Activated CD8-positive, alpha-beta memory T cell treated with anti-CD3 and anti-CD28 coated beads for 24 hours (primary cell): ENCODE measurements around the gene SLC22A12.

ENCODE experiments used
- DNase-seq: peaks from one replicate; pipeline ENCODE4 v3.0.0-alpha.2; 2020

The SLC22A12 gene

GRCh38 chr11:64629103-64629502 is 38.1 kb downstream of the SLC22A12 start:
- no peak for DNase-seq

DNA sequence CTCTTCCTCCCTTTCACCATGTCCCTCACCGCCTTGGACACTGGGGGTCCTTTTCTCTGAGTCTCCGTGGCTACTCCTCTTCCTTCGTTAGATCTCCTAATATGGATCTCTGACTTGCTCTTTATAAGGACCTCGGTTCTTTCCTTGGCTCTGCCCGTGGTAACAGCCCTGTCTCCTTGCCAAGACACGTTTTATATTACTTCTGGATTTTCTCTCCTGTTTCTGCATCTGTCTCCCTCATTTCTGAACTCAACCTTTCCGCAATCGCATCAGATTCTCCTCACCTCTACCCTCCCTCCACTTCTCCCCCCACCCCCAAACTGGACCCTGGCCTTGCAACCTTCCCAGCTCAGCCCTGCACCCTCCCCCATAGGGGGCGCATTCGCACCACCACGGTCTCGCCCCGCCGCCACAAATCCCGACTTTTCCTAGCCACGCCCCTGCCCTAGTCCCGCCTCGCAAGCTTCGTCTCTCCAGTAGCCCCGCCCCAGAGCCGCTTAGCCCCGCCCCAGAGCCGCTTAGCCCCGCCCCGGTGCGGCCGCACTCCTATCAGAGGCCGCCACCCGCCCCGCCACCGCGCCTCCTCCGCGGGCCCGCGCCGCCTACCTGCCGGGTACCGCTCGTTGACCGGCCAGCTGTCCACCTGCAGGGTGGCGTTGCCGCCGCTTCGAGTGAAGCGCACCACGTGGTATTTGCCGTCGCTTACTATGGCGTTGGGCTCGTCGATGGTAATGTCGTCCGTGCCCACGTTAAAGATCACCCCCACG is 39.0 kb downstream of the SLC22A12 start:
- no peak for DNase-seq

- no peak for DNase-seq
These were observed 40.7 kb downstream of the SLC22A12 start for GRCh38 chr11:64631675-64632074.

GRCh38 chr11:64632237-64632636 is 41.2 kb downstream of the SLC22A12 start:
- no peak for DNase-seq

- DNase-seq: no peak
These were observed 41.6 kb downstream of the SLC22A12 start for GRCh38 chr11:64632654-64633053.

GRCh38 chr11:64633555-64634159 is 42.6 kb downstream of the SLC22A12 start:
- no peak for DNase-seq

DNA sequence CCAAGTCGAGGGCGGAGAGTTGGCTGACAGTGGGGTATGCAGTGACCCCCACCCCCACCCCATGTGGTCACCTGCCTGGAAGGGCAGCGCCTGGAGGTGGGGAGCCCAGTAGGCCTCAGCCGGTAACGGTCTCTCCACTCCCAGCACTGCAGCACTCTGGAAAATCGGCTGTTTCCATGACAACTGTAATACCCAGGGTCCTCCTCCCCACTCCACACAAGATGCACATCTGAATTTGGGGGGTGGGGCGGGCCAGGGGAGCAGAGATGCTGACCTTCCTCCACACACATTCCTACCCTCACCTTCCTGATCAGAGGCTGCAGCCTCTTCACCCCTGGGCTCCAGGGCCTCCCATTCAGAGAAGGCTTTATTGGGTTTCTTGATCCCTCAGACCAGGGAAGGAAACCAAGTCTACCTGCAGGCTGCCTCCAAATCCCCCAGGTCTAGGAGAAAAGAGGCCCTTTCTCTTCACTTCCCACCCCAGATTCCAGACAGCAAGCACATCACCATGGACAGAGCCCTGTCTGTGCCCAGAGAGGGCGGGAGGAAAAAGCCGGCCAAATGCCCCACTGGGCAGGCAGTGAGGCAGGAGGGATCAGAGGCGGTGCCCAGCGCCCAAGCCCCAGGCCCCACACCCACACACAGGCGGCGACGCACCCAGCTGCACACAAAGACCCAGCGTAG is 46.5 kb downstream of the SLC22A12 start:
- no peak for DNase-seq

DNA sequence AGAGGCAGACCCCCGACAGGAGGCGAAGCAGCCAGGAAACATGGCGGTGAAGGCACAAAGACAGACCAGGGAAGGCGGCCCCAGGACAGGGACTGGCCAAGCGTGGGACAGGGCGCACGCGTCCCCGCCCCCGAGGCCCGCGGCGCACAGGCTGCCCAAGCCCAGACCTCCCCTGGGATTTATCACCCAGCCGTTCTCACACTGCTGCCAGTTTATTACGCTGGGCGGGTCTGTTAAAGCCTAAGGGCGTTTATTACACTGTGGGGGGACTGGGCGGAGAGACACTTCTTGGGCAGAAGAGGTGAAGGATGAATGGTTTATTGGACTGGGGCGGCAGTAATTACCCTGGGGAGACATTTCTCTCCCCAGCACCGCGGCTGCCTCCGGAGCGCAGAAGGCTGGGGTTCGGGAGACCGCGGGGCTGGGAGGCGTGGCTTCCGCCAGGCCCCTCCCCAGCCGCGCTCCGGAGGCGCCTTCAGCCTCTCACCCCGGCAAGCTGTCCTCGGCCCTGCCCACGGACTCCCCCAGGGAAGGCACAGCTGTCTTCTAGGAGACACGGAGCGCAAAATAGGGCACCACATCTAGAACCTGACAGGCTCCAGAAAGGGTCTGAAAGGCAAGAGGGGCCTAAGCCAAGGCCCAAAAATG is 47.1 kb downstream of the SLC22A12 start:
- no peak for DNase-seq

DNA sequence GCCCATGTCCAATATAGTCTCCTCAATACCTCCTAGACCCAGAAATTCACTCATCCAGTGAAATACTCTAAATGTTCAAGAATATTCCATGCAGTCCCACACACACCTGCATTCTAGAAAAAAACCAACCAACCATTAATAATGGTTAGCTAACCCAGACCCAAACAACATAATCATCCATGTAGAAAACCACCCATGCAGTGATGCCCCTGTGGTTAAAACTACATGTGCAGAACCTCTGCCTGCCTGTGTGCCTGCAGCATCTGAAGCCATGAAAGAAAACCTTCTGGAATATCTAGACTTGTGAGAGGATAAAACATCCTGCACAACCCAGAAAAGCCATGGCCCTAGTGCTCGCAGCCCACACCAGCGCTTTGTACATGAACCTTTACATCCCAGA is 47.8 kb downstream of the SLC22A12 start:
- no peak for DNase-seq

GRCh38 chr11:64639885-64640284 is 48.9 kb downstream of the SLC22A12 start:
- DNase-seq: no peak

GRCh38 chr11:64641596-64642417 is 50.8 kb downstream of the SLC22A12 start:
- DNase-seq: no peak

DNA sequence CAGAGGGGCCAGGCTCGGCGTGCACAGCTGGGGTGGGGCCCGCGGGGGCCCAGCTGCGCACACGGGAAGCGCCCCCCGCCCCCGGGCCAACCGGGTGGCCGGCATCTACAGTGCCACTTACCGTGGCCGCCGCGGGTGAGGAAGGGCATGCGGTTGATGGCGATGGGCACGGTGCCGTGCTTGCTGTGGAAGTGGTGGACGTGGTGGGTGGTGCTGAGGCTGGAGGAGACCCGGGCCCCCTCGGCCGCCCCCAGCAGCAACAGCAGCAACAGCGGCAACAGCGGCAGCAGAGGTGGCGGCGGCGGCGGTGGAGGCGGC is 51.4 kb downstream of the SLC22A12 start:
- no peak for DNase-seq

DNA sequence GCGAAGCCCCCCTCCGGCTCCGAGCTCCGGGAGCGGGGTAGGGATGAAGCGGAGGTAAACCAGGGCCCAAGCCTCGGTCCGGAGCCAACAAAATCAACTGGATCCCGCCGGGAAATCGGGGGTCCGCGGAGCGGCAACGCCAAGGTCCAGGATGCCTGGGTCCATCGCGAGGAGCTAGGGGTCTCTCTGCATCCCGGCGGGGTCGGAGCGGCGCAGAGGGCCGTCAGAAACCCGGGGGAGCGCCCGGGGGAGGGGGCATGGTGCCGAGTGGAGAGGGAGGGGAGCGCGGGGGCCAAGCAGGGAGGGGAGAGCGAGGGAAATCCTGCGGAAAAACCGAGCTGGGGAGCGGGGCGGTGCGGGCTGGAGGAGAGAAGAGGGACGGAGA is 51.8 kb downstream of the SLC22A12 start:
- no peak for DNase-seq

GRCh38 chr11:64643256-64643881 is 52.3 kb downstream of the SLC22A12 start:
- DNase-seq: no peak

GRCh38 chr11:64643920-64644646 is 53.1 kb downstream of the SLC22A12 start:
- no peak for DNase-seq

DNA sequence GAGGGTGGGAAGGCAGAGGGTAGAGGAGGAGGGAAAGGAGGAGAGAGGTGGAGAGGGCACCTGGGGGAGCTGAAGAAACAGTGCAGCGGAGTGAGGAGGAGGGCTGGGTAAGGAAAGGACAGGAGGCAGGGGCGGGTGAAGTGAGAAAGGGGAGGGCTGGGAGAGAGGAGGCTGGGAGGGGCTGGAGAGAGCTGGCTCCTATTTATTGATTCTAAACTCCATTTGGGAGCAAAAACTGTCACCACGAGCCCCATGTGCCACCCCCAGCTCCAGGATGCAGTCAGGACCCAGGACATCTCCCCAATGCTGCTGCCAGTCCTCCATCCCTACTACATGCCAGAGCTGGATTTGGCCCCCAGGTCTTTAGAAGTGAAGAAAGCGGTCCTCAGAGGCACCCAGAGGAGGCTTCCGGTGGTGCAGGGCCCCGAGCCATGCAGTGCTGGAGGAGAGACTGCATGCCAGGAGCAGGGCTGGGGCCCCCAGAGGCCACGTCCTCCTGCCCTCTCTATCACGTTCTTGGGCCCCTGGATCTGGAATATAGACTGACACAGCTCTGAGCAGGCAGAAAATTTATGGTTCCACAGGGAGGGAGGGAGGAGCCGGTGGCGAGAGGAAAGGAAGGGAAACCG is 53.7 kb downstream of the SLC22A12 start:
- no peak for DNase-seq

DNA sequence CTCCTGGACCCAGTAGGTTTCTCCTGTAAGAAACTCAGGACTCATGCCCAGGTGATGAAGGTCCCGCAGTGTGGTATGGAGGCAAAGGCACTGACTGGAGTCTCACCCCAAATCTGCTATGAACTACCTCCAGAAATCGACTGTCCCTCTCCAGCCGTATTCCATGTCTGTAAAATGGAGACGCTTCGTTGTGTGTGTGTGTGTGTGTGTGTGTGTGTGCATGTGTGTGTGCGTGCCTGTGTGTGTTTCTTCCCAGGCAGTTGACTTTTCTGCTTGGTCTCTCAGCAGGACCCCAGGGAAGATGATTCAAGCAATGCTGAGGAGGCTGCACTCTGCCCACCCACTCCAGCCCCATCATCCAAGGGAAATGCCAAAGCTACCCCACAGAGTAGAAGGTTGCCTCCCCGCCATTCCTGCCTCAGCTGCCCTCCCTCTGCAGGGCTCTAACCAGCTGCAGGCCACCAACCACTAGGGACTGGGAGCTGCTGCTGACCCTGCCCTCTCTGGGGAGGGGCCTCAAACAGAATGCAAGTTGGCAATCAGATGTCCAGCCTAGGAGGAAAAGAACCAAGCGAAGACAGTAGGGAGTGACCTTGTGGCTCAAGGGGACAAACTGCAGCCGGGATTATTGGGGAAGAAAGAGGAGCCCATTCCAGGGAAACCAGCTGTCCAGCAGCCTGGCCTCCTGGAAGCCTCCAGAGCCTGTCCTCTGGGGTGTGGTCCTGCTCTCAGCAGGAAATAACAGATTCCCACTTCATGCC is 56.2 kb downstream of the SLC22A12 start:
- DNase-seq: no peak

- DNase-seq: no peak
These were observed 57.5 kb downstream of the SLC22A12 start for GRCh38 chr11:64648551-64648950.

- no peak for DNase-seq
These were observed 58.3 kb downstream of the SLC22A12 start for GRCh38 chr11:64649291-64649697.

- DNase-seq: no peak
These were observed 60.0 kb downstream of the SLC22A12 start for GRCh38 chr11:64650923-64651523.
